HG02798 (cell line): ENCODE measurements around the gene IL19.

Experiments
- ATAC-seq: cut with Tn5 transposase; IDR thresholded peaks from one replicate; pipeline ENCODE4 v1.9.1; 2021; ENCODE audit warnings: mild to moderate bottlenecking; ENCODE audit not compliant: unreplicated experiment, poor library complexity

The IL19 gene

DNA sequence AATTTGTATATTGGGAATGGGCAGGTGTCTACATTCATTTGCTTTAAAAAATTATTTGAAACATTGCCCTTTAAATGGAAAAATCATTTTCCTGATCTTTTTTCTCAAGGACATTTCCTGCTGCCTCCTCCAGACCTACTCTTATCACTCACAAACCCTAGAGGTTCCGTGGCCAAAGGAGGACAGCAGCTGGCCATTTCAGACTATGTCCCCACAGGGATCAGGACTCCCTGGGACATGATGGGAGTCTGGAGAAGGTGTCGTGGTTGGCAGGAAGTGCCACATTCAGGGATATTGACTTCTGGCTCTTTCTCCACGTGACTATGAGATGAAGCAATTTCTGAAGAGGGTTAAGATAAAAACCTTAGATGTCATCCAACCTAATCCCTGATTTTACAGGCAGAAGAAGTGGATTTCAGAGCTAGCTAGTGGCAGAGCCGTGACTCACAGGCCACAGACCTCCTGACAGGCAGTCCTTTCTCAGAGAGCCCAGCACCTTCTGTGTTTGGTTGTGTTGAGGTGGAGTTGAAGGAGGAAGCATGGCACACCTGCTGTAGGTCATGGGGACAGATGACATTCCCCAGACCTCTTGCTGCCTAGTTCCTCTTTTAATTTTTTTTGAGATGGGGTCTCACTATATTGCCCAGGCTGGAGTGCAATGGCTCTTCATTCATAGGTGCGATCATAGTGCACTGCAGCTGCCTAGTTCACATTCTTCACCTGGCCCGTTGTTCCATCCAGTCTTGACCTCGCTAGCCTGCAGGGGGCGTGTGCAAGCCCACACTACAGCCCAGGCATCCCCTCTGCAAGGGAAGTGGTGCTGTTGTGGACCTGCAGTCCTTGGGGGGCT is 27.2 kb downstream of the IL19 start:
- ATAC-seq, result no peak

DNA sequence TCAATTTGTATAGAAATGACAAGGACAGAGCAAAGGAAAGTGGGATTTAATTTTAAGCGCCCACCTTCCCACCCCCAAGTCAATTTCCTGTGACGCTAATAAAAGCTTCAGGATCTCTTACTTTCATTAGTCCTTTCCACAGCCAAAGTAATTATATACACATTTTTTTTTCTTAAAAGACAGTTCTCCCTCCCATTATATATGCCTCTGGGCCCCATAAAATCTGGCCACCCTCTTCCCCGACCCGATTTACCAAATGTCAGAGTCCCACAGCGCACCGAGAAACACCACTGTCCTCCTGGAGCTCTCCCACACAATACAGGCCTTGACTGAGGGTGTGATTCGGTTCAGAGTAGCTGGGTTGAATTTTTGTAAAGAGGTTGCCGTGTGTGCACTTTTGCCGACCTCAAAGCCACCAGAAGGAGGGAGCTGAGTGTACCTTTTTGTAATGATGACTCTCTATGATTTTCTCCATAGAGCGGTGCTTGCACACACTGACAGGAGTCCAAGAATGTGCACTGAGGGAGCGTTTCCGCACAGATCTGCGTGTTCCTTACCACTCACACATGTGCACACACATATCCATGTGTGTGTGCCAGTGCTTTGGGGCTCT is 27.9 kb downstream of the IL19 start:
- no peak for ATAC-seq

DNA sequence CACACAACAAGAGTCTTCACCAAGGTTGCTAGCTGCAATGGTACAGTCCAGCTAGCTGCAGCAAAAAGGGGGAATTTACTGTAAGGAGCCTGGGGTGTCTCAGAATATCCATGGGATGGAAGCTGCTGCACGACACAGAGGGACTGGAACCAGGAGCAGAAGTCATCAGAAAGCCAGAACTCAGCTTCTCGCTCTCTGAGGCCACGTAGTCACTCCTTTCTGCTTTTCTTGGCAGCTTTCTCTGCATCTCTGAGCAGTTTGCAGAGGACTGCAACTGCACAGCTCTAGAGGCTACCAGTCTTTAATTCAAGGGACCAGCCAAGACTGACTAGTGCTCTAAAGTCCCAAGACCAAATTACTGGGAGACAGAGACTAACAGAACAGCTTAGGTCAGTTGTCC is 28.7 kb downstream of the IL19 start:
- no peak for ATAC-seq

DNA sequence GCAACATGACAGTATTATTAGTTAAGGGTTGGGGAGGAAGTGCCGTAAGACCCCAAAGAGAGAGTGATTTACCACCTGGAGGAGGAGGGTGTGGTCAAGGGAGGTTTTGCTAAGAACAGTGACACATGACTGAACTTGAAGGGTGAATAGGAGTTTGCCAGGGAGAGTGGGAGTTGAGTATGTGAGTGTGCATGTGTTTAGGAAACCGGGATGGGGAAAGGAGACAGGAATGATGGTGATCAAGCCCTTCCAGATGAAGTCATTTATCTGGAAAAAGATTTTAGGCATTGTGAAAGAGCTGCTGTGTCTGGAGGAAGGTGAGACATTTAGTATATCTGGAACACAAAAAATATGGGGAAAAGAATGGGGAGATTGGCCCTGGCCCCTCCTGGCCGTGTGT is 29.8 kb downstream of the IL19 start:
- no peak for ATAC-seq

DNA sequence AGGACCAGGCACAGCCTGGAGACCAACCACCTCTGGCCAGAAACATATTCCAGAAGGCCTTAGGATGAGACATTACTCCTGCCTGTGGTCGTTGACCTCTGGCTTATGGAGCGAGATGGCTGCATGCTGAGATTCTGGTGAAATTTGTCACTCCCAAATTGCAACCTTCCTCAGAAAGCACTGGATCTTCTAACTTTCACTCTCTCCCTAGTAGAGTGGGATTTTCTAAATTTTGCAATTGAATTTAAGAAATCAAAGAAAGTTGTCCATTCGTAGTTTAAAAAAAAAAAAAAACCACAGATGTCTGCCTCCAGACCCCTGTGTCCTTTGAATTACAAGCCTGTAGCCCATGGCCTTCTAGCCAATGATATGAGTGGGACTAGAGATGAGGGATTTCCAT is 30.3 kb downstream of the IL19 start:
- no peak for ATAC-seq

DNA sequence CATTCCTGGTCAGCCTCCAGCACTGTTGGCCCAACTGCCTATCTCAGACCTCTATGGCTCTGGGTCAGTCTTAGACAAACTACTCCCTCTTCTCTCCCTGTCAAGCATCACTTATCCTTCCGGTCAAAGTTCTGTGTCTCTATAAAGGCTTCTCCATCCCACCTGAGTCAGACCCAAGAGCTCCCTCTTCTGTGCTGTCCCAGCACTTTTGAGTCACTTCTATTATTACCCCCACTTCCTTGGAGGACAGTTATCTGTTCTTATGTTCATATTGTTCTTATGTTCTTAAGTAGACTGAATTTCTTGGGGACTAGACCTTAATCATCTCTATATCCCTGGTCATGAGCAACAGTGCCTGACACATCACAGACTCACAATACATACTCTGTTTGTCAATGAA is 30.9 kb downstream of the IL19 start:
- ATAC-seq, result no peak

DNA sequence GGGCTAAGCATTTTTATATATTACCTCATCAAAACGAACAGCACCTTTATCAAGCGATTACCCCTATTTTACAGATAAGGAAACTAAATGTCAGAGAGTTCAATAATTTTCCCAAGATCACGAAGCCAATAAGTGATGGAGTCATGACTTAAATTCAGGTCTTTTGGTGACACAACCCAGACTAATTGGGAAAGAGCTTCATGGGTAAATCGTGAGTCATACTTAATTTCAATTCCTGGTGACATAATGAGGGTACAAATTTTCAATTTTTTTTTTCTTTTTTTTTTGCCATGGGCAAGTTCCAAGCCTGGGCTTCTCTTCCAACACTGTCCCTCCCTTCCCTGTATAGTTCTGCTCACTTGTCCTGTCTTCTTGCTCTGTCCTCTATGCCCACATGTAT is 31.8 kb downstream of the IL19 start:
- ATAC-seq, result no peak

DNA sequence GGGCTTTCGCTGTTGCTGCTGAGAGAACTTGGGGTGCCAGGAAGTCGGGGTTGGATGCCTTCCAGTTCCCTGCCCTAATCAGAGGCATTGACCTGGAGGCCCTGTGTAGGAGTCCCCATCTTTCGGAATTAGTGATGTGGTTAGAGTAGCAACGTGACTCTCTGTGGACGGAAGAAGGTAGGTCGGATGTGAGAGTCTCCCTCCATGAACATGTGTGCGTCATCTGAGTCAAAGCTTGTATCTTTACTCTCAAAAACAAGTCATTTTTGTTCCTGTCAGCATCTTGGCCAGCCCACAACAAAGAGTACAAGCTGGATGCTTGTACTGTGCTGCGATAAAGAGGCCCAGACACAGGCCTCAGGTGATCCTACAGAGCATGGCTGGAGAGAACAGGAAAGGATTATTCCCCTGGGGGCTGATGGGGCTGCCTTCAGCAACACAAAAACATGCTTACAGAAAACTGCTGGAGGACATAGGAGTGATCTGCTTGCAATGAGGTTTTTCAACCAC is 32.7 kb downstream of the IL19 start:
- peak; percentile 94 for ATAC-seq

DNA sequence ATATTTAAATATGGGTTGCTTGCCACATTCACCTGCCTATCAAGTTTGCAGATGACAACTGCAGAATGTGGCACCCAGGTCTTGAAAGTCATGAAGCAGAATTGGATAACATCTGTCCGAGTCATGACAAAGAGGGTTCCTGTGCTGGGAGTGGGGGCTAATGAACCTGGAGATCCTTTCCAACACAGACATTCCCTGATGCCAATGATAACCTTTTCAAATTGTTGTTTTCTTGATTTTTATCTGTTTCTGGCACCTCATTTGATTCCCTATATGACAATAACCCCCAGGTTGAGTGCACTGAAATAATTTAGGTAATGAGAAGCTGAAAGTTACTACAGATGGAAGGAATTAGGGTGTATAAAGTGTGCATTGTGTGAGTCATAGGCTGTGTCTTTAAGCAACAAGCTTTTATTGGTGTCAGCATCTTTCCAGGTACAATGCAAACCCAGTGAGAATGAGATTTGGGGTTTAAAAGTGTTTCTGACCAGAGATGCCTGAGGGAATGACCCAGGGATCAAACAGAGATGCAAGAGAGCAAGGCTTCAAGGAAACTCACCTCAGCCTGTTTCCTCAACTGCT is 33.7 kb downstream of the IL19 start:
- ATAC-seq, result no peak

DNA sequence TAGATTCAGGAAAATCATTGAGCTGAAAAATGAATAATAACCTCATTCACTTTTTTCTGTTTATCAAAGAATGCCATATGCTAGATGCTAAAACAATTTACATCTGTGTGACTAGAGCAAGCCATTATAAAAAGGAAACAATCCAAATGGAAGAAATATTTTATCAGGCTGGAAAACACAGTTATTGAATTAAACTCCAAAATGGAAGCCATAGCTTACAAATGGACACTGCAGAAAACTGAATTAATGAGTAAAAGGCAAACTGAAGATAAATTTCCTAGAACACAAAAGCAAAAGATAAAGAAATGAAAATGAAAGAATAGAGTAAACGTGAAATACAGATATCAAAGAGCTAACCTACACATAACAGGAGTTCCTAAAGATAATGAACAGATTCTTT is 34.8 kb downstream of the IL19 start:
- no peak for ATAC-seq

DNA sequence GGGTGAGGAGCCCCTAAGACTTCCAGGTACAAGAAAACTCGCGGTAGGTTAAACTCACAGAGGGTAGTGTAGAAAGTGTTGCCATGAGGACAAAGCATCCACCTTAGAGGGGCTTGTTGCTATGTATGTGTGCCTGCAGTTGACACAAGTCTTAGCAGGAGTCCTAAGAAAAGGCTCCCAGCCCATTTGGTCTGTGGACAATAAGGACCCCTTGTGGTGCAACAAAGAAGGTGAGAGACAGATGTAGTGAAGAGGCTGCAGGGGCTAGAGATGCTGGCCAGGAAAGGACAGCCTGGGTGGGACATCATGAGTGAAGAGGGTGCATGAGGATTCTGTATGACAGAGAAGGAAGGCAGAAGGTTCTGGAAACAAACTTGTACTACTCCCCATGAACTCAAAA is 38.0 kb downstream of the IL19 start:
- peak; percentile 75 for ATAC-seq

DNA sequence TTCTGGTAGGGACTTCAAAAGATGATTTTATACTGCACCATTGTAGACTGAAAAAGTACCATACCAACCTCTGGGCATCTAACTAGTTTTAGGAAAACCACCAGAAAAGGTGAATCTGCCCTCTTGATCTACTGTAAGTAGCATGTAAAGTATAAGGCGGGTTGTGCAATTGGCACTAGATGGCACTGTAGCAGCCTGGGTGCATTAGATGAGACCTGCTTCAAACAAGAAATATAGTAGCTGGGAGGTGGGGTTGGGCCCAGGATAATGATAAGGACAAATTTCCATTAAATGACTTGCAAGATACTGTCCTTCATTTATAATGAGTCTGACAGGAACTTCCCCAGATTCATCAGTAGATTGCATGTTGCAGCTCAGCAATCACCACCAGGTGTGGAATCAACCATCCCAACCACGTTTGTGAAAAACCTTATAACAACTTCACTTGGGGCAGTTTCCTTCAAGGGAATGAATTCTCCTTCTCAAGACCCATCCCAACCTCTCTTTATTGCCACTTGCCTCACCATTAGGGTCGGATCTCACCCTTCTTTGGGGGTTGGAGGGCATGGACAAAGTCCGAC is 39.0 kb downstream of the IL19 start:
- no peak for ATAC-seq

DNA sequence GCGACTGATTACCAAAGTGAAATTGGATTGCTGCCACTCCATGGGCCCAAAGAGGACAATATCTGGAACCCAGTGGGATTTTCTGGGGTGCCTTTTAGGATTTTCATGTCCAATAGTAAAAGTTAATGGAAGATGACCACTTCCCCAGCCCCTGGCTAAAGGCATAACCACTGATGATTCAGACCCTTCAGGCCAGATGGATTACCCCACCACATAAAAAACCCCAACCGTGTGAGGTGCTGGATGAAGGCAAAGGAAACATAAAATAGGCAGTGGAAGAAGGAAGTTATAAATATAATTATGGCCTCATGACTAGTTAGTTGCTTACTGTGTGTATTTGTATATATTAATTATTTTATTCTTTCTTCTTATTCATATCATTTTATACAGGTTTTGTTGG is 41.9 kb downstream of the IL19 start:
- no peak for ATAC-seq

DNA sequence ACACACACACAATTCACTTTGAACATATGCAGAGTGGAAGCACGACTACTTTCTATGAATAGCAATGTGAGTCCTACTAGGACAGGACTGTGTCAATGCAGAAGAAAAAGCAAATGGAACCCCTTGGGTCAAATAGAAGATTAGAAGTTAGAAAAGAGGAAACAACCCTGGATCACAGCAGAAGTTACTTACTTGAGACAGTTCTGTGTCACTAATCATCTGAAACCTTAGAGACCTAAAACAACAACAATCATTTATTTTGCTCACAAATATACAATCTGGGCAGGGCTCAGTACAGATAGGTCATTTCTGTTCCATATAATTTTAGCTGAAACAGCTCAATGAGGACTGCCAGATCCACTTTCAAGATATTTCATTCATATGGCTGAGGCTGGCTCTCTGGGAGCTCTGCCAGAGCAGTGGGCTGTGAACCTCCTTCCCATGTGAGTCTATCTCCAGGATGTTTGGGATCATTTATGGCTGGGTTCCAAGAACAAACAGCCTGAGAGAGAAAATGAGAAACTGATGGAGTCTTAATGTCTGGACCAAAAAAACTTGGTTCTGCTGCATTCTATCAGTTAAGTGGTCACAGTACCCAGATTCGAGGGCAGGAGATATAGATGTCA is 44.3 kb downstream of the IL19 start:
- no peak for ATAC-seq

DNA sequence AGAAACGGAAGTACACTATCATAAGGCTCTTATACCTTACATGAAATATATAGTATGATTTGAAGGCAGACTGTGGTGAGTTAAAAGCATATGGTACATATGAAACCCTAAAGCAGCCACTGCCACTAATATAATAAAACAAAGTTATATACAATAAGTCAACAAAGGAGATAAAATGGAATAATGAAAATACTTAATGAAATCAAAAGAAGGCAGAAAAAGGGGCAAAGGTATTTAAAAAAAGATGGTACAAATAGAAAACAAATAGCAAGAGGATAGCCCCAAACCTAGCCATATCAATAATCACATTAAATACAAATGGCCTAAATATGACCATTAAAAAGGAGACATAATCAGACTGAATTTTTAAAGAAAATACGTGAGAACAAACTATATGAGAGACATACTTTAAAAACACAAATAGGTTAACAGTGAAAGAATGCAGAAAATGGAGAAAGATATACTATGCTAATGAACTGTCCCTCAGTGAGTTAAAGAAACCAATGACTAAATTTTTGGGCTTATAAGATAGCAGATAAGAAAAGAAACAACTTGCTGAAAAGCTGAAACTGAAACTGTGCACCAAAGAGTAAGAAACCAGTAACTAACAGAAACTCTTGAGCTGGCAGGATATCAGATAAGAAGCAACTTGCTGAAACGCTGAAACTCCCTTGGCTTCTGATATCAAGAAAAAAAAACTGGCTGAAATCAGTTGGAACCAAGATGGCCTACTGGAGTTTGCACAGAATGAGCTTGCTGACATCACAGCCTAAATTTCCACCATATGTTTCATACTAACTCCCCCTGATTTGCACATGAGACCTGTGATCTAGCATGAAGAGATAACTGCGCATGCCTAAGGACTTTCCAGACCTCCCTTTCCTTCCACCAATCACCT is 46.1 kb downstream of the IL19 start:
- peak; percentile 84 for ATAC-seq

DNA sequence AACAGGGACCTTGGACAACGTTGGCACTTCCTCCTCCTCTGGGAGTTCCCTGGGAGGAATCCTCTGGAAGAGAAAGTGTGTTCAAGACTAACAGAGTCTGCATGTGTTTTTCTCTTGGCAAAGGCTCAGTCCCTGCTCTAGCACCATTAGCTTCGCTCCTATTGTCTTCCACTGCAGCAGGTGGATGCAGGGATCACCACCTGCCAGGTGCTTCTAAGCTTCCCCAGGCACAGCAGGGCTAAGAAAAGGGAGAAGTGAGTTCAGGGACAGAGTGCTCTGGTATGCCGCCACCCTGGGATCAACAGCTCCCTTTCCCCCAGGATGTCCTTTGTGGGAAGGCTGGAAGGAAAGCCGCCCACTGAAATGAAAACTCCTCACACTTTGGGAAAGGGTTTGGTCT is 50.9 kb downstream of the IL19 start:
- no peak for ATAC-seq

DNA sequence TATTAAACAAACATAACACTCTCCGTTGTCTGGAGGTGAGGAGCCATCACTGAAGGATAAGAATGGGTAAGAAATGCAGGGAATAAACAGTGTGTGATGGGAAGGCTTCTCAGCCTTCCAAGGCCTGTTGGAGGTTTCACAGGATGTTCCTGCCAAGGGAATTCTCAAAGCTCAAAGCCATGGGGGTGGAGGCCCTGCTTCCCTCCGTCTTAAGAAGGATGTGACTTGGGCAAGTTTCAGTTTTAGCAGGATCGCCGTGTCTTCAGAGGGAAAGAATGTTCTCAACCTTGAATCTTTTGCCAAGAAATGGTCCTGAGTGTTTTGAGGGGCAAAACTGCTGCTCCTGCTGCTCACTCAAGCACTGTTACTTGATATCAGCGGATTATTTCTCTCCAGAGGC is 53.2 kb downstream of the IL19 start:
- ATAC-seq, result no peak

DNA sequence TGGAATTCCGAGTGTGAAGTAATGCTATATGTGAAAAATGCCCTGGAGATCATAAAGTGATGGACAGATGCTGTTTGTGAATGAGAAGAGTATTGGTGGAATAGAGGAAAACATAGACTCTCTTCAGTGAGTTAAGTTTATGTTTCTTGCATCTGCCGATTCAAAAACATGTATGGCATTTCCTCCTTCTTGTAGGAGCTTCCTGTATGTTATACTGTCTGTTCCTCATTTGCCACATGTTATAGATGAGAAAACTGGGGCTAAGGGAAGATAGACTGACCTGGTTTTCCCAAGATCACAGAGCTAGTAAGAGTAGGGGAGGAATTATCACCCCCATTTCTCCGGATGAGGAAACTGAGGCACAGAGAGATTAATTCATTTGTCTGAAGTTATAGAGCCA is 53.8 kb downstream of the IL19 start:
- ATAC-seq, result no peak

DNA sequence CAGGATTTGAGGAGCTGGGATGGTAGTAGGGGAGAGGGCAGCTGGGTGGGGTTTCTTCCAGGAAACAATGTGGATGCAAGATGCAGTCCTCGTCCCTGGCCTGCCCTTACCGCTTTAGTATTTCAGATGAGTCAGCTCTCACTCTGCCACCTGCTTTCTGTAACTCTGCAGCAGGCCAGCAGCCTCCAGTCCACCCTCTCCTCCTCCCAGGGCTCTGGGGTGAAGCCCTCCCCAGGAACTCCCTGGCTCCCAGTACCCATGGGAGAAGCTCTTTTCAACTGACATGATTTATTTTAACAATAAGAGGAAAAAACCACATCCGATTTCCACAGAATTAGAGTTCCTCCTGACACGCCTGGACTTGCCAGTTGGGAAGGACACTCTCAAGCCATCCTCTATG is 55.8 kb downstream of the IL19 start:
- ATAC-seq, result no peak

DNA sequence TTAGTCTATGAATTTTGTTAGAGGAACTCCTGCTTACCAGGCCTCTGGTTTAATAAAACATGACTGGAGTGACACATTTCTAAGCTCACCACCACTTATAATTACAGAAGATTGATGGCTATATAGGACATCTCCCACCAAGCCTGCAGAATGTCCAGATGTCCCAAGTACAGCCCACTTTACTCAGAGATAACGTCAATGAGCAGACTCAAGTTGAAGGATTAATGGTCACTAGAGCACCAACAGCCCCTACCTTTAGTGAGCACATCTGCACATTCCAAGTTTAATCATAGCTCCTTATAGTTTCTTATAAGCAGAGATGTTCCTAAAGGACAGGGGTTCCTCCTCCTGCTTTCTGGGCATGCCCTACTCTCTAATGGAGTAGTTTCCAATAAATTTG is 57.5 kb downstream of the IL19 start:
- ATAC-seq, result no peak
